Fibroblast of skin of back (primary cell): ENCODE measurements around the gene TLE4.

Experiments used
- DNase-seq: peaks from one replicate; pipeline ENCODE4 v3.0.0-alpha.2; 2013

TLE4 gene

GRCh38 chr9:79693750-79694149 lies 122.0 kb downstream of the TLE4 start:
- no peak for DNase-seq

- DNase-seq = no peak
These were observed 122.4 kb downstream of the TLE4 start for GRCh38 chr9:79694208-79694607.

DNA sequence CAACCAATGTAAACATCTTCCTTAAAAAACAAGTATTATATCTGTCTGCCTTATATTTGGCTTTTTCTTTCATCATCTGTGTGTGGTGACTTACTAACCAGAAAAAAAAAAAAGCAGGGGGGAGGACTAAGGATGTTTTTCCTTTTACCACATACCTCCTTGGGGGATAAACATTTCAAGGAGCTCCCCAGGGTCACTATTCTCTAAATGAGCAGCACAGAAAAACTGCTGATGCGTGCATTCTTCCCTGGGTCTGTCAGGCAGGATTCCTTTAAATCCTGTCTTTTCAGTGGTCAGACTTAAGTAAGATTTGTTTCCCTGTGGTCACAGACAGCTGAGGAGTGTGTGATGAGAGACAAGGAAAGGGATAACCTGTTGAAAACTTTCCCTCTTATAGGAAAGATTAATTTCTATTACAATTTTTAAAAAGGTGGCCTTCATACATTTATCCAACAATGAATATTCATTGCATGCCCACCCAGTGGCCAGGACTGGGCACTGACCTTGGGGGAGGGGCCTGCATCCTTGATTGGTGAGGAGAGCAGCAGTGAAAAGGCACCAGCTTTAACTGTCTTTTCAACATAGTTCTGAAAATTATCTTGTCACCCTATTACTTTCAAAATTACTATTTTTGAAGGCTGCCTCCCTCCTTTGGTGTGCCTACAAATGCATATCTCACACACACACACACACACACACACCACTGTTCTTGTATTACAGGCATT lies 123.1 kb downstream of the TLE4 start:
- DNase-seq = peak; percentile 95

GRCh38 chr9:79695531-79696175 lies 123.9 kb downstream of the TLE4 start:
- no peak for DNase-seq

DNA sequence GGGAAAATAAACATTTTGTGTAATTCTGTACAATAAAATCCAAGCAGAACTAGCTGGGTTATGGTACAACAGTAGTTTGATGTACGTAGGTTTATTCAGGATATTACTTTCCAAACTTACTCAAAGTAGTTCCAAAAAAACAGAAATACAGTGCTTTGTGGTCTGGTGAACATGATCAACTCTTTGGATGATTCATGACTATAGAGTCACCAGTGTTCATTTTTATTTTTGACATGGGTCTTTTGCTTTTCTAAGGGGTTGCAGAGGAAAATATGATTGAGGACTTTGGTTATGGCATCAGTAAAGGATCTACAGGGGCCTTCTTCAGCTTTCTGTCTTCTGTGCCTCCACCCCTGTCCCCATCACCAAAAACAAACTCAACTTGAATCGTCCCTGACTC lies 127.2 kb downstream of the TLE4 start:
- DNase-seq = no peak

DNA sequence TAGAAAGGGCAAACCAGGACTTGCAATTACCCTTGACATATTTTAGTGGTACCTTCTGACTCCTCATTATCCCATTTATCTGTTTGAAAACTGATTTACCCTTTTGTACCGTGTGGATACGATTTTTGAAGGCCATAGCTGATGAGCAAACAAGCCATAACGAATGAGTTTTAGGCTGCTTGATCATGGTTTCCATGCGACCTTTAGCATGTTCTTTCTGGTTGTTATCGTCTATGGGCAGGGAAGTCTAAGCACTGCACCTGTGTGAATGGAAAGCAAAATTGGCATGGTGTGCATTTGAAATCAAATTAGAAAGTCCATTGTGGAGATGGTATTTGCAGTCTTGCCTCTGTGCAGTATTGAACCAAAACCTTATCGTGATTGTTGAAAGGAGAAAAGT lies 127.7 kb downstream of the TLE4 start:
- DNase-seq = no peak

GRCh38 chr9:79700607-79701360 lies 129.0 kb downstream of the TLE4 start:
- no peak for DNase-seq

DNA sequence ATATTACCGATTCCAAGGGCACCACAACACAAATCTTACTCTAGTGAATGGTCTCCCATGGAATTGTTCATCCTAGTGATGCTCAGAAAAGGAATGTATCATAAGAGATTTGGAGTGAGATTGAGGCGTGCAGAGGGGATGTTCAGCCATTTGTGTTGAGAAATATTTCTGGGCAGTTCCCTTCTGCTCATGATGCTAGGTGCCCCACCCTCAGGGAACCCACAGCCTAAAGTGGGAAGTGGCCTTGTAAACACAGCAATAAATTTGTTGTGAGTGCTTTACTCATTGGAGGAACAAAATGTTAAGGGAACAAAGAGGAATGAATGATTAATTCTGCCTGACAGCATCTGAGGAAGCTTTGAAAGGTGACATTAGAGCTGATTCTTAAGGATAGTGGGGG lies 129.9 kb downstream of the TLE4 start:
- no peak for DNase-seq

GRCh38 chr9:79705704-79706103 lies 133.9 kb downstream of the TLE4 start:
- DNase-seq = no peak

GRCh38 chr9:79706512-79706911 lies 134.7 kb downstream of the TLE4 start:
- DNase-seq = no peak

DNA sequence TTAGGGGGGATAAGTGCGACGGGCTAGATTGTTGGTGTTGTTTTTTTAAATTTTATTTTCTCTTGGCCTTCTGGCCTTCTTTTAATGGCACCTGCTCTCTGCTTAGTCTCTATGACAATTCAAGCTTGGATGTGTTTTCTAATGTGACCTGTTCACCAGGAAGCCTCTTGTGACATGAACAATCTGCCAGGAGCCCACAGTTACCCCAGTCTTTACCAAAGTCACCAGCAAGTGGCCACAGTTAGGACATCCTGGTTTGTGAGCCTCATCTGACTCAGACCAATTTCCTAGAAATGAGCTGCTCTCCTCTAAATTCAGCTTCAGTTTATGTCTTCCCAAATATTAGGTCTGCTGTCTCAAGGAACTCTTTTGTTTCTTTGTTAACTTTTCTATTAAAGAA lies 135.8 kb downstream of the TLE4 start:
- no peak for DNase-seq

DNA sequence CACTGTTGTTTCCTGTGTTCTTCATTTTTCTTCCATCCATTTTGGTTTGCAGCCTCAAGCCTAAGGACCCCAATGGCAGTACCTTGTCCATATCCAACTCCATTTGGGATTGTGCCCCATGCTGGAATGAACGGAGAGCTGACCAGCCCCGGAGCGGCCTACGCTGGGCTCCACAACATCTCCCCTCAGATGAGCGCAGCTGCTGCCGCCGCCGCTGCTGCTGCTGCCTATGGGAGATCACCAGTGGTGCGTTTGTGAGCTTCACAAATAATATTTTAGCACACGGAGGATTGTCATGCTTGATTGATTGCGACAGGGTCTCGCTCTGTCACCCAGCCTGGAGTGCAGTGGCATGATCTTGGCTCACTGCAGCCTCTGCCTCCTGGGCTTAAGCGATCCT lies 136.8 kb downstream of the TLE4 start:
- DNase-seq = no peak

DNA sequence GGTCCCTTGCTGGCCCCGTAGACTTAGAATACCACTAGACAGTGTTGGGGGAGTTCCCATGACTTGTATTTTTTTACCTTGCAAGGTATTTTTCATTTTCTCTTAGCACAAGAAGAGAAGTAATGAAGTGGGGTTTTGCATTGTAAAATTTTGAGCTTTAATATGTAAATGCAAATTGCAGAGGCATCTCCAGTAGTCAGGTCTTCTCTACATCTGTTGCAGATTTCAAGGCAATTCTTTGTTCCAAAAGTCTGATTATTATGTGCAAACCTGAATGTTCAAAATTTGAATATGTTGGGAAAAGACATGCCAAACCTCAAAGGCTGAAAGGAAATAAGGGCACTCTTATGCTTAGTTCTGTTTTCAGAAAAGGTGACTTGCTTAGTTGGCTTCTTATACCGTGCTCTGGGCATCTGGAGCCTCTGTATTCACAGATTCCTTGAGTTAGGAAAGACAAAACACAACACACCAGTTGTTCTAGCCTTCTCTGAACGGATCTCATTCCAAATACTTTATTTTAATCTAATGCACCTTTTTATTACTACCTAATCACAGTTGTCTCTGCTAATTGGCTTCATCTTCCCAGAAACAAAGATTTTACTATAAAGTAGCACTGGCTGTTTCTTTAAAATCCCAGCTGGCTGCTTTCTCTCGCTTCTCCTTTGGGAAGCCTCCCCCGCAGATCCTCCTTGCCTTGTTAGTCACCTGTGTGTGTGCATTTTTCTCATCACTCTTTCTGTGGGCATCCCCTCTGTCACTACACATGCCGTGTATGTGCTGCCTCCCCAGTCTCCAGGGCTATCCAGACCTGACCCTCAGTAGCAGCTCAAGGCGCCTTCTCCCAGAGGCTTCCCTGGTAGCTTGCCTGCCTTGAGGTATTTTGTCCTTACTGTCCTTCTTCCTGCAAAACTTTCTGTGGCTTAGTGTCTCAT lies 138.2 kb downstream of the TLE4 start:
- DNase-seq = no peak

DNA sequence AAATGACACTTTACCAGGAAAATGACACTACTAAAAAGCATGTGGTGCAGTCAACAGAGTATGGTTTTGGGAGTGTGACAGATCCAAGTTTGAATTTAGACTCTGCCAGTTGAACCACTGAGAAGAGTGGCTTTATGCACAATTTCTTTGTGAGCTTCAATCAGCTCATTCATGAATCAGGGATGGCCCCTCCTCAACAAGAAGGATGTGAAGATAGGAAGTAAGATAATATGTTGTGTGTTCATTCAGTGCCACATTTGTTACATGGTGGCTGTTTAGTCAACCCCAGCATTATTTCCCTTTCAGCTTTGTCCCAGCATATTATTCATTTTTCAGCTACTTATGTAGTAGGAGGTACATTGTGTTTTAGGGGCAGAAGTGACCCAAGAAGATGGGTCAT lies 140.1 kb downstream of the TLE4 start:
- DNase-seq = no peak

DNA sequence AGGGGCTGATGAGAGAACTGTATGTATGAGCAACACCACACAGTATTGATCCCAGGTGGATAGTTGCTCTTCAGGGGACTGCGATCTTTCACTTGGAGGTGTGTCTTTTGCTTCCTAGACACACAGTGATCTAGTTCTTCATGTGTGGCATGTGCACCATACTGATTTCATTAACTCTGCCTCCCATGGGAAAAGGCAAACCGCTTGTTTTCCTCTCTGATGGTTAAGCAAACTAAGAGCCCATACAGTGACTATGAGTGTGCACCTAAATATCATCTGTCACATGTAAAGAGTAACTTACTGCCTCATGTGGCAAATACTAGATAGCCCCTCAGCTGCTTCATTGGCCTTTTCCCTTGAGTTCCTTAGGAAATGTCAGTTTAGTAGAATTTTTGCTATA lies 147.3 kb downstream of the TLE4 start:
- DNase-seq = no peak

GRCh38 chr9:79719989-79720388 lies 148.2 kb downstream of the TLE4 start:
- DNase-seq = no peak

DNA sequence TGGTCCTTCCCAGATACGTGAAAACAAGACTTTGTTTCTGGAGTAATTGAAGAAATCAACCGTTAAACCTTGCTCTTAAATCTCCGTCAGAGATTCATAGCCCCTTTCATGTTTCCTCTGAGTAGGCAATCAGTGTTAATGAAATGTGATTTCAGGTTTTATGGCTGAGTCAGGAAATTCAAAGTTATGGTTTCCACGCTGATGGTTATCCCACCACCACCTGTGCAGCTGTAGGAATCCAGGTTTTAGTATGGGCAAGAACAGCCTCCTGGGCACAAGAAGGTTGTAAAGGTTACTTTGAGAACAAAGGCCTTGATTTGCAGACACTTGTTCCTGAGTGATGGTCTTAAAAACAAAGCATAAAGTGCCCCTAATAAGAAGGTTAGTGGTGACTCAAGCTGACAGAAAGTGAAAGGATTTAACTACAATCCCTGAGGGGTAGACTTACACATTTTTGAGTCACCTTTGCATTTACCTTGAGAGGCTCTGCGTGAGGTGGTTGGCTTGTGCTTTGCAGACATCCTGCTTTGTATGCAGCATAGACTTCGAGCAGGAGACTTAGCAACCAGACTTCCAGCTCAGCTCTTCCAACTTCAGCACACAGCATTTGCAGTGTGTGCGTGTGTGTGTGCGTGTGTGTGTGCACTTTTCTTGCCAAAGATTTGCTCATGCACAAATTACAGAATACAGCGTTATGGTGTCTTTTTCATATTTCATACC lies 159.6 kb downstream of the TLE4 start:
- DNase-seq = no peak

DNA sequence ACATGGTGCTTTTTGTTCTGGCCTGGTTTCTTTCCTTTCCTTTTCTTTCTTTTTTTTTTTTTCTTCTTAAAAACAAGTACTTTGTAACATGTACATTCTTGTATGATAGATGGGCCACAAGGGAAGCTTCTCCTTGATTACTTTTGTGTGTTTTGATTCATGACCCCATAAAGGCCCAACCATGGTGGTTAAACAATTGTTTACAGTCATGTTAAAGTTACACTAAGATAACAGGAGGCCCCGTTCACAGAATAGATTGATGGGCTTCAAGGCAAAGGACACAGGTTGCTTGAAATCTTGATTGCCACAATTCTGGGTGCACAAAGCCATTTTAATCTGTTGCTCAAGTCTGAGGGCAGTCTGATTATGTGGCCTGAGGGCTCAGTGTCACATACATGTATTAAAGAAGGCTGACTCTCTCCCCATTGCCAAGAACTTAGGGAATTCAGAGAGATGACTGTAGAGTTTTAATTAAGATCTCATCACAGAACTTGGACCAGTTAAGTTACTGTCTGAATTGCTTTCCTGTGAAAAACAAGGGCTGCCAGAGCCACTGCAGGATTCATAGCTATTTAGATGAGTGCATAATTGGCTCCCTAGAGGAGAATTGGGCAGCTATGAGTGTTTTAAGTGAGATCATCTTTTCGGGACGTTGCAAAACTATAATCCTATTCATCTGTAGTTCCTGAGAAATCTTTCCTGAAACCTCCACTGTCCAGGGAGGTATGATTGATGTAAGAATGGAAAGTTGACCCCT lies 163.4 kb downstream of the TLE4 start:
- DNase-seq = no peak

DNA sequence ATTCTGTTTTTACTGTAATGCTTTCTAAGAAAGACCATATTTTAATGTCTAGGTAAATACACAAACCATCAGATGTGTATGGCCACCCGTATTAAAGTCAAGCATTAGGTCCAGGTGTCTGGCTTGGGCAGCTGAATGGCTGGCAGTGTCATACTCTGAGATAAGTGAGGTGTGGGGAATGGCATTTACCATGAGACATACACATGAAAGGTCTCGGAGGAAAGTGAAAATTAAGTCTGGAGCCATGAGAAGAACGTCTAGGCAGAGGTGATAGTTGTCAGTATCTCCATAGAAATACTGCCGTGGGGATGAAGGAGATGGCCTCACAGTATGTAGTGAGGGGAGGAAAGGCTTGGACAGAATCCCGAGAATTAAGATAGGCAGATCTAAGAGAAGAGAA lies 164.3 kb downstream of the TLE4 start:
- DNase-seq = no peak

- DNase-seq = no peak
These were observed 169.6 kb downstream of the TLE4 start for GRCh38 chr9:79741381-79741780.

DNA sequence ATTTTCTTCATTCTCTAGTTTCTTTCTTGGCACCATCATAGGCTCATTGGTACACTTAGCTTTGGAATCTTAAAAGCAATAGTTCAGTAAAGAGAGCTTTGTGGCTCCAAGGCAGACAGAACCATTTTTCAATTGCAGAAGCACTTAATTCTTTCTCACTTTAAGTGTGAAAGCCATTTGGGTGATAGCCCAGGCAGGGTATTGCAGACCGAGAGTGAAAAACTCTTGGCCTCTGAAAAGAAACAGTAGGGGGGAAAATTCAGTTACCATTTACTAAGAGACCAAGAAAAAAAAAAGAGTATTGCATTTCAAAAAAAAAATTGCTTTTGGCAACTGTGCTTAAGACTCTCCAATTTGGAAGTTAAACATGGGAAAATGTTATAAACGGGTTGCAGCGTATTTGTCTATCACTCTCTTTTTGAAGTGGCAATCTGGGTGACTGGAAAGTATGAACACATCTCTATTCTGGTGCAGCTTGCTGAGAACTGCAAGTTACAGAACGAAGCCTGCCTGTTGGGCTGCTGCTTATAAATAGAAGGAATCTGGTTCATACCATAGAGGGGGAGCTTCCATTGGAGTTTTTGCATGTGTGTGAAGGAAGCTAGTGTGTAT lies 170.5 kb downstream of the TLE4 start:
- DNase-seq = no peak
